Measurements from ENCODE around the gene HOXD13.

DNA sequence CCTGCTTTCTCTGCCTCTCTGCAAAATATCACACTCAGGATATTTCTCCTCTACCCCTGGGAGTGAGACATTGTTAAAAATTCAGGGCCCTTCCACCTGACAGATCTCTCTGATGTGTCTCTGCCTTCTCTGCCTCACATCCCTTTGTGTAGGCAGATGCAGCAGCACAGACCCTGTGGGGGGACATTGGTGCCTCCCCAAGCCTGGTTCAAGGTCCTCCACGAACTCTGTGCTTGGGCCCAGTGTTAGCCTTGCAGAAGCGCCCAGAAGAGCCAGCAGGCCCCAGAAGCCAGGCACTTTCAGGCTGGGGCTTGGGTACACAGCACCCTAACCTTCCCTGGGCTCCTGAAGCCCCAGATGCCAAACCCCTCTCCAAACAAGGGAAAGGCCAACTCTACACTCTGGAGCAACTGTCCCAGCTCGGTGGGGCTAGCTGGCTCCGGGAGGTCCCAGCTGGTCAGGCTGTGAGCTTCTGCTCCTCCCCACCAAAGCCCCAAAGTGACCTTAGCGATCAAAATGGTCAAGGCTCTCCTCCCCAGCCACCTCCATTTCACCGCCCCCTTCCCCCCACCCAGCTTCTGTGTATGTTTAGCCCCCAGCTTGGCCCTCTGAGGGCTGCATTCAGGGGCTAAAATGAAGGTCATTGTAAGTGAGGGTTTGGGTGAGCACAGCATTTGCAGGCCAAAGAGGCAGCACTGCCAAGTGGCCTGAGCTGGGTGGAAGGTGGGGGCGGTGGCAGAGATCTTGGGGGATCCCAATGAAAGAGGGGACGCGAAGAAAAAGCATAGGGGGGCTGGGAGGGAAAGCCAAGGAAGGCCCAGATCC is 32.6 kb downstream of the HOXD13 start:
- TF ChIP-seq, protein P1, sequence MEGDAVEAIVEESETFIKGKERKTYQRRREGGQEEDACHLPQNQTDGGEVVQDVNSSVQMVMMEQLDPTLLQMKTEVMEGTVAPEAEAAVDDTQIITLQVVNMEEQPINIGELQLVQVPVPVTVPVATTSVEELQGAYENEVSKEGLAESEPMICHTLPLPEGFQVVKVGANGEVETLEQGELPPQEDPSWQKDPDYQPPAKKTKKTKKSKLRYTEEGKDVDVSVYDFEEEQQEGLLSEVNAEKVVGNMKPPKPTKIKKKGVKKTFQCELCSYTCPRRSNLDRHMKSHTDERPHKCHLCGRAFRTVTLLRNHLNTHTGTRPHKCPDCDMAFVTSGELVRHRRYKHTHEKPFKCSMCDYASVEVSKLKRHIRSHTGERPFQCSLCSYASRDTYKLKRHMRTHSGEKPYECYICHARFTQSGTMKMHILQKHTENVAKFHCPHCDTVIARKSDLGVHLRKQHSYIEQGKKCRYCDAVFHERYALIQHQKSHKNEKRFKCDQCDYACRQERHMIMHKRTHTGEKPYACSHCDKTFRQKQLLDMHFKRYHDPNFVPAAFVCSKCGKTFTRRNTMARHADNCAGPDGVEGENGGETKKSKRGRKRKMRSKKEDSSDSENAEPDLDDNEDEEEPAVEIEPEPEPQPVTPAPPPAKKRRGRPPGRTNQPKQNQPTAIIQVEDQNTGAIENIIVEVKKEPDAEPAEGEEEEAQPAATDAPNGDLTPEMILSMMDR (conservative IDR thresholded peaks at IDR 0.05; ENCODE audit: low read length): no peak
- no peak for TF ChIP-seq EZH2phosphoT487 (IDR thresholded peaks at IDR 0.05; ENCODE audit: borderline replicate concordance, low read depth, low read length)
